NB4 (cell line): ENCODE measurements around the gene KCNK16.

Source experiments
- DNase-seq: peaks from one replicate; pipeline ENCODE4 v3.0.0; 2010; ENCODE audit warnings: low read depth
- H3K4me3 ChIP-seq: one replicate; pipeline ENCODE4 v1.5.1; 2011; ENCODE audit warnings: mild to moderate bottlenecking, low read depth, low read length, moderate library complexity
- MYC ChIP-seq: IDR thresholded peaks from 2 replicates; pipeline ENCODE4 v1.6.1; 2011; ENCODE audit warnings: low read depth, low read length
- POLR2A ChIP-seq: IDR thresholded peaks from 2 replicates; pipeline ENCODE4 v1.6.1; 2011; ENCODE audit warnings: mild to moderate bottlenecking; ENCODE audit not compliant: insufficient read length; ENCODE audit errors: extremely low read depth
- TF ChIP-seq, protein P1 (sequence below): IDR thresholded peaks from one replicate; pipeline ENCODE4 v1.5.1; 2012; ENCODE audit warnings: low read depth, low read length
- TF ChIP-seq, protein P2 (sequence below): IDR thresholded peaks from 2 replicates; pipeline ENCODE4 v1.6.1; 2011; ENCODE audit warnings: low read depth, low read length

KCNK16 gene

DNA sequence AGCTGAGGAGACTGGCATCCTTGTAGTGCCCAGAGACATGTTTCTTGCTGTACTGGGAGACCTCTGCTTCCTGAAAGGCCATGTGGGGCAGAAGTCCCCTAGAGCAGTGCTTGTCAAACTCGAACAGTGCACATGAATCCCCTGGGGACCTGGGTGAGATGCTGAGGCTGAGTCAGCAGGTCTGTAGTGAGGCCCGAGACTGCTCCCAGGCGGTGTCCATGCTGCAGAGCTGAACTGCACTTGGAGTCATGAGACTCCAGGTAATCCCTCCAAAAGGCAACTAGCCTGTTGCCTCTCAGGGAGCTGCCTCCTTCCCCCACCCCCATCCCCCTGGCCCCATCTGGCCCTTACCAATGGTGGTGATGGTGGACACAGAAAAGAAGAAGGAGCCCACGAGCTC is 12.0 kb downstream of the KCNK16 start:
- H3K4me3 ChIP-seq = no peak overlapping the region
- no peak for TF ChIP-seq MYC
- TF ChIP-seq, protein P1, sequence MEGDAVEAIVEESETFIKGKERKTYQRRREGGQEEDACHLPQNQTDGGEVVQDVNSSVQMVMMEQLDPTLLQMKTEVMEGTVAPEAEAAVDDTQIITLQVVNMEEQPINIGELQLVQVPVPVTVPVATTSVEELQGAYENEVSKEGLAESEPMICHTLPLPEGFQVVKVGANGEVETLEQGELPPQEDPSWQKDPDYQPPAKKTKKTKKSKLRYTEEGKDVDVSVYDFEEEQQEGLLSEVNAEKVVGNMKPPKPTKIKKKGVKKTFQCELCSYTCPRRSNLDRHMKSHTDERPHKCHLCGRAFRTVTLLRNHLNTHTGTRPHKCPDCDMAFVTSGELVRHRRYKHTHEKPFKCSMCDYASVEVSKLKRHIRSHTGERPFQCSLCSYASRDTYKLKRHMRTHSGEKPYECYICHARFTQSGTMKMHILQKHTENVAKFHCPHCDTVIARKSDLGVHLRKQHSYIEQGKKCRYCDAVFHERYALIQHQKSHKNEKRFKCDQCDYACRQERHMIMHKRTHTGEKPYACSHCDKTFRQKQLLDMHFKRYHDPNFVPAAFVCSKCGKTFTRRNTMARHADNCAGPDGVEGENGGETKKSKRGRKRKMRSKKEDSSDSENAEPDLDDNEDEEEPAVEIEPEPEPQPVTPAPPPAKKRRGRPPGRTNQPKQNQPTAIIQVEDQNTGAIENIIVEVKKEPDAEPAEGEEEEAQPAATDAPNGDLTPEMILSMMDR = no peak
- TF ChIP-seq, protein P2, sequence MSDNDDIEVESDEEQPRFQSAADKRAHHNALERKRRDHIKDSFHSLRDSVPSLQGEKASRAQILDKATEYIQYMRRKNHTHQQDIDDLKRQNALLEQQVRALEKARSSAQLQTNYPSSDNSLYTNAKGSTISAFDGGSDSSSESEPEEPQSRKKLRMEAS = no peak
- no peak for TF ChIP-seq POLR2A
- DNase-seq = peak; percentile 71

- H3K4me3 ChIP-seq = no peak overlapping the region
- peak; percentile 79 for DNase-seq
- TF ChIP-seq, protein P1 = peak; percentile 92
- TF ChIP-seq, protein P2 = peak; percentile 39; the same call in 1 of the 2 replicates
- TF ChIP-seq POLR2A = no peak
- TF ChIP-seq MYC = peak; percentile 48; the same call in 1 of the 2 replicates
Measured at GRCh38 chr6:39309942-39310531, 12.5 kb downstream of the KCNK16 start.

- no peak for DNase-seq
- TF ChIP-seq POLR2A = no peak
- no peak for TF ChIP-seq MYC
- TF ChIP-seq, protein P1 = no peak
- TF ChIP-seq, protein P2 = no peak
- H3K4me3 ChIP-seq = no peak overlapping the region
Measured at GRCh38 chr6:39307462-39307861, 15.0 kb downstream of the KCNK16 start.

- TF ChIP-seq, protein P1 = no peak
- TF ChIP-seq MYC (no peak), POLR2A (no peak)
- TF ChIP-seq, protein P2 = no peak
- H3K4me3 ChIP-seq = no peak overlapping the region
- DNase-seq = no peak
Measured at GRCh38 chr6:39304951-39305350, 17.6 kb downstream of the KCNK16 start.

DNA sequence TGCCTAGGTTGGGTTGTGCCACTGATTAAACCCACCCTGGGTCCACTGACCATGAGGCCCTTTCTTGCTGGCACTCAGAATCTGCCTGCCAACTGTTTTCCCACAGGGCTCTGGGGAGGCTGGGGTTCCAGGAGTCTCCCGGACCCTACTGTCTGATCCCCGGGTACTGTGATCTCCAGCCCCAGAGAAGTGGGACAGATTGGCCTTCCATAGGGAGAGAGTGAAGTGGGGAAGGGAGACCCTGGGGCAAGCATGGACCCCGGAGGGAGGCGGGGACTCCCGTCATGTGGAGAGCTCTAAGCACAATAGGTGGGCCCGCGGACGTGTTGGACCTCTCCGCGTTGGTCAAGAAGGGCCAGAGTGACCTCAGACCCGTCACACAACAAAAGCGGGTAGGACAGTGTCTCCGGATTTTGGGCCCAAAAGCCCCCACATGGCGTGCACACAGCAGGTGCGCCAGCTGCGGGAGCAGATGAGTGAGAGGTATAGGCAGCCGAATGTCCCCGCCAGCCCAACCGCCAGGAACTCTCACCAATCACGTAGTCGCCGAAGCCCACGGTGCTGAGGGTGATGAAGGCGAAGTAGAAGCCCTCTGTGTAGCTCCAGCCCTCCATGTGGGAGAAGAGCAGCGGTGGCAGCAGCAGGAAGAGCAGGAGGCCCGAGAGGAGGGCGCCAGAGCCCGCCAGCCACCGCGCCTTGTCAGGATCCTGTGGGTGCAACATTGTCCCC is 18.9 kb downstream of the KCNK16 start:
- TF ChIP-seq, protein P2 = no peak
- TF ChIP-seq, protein P1 = no peak
- TF ChIP-seq MYC (no peak), POLR2A (no peak)
- no peak overlapping the region for H3K4me3 ChIP-seq
- no peak for DNase-seq
